ENCODE measurements around the gene NMD3. TPM values are rescaled to one million over a fixed set of nuclear protein-coding genes. Genes with fewer than 3 reads are reported as not detected.

NMD3 gene
- total RNA-seq, 1 experiment from 2014 or later: 90.7 TPM

DNA sequence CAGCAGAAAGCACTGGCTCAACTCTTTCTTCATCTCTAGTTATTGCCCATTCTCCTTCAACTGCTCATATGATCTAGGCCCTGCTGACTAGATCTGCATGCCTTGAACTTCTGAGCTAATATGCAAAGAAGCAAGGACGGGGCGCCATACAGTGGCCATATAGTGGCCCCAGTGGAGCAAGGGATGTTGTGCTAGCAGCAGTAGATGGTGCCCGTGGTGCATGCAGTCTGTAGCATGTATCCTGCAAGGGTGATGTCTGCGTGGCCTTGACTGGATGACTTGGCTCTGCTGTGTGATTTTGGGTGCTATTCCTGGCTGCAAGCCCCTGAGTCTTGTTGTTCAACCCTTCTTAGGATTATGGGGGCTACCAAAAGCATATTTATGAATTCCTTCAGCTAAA is 12.2 kb upstream of the NMD3 start:
- intact Hi-C loops (cut with micrococcal nuclease; ENCODE audit: unreplicated experiment): no loop called here
- no peaks in the 10 kb centered on the region for H3K36me3 Mint-ChIP-seq (ENCODE audit: insufficient read depth, unreplicated experiment)
- no peaks in the 10 kb centered on the region for H3K9me3 Mint-ChIP-seq (ENCODE audit: low read depth, unreplicated experiment)
- no peaks in the 10 kb centered on the region for H3K27me3 Mint-ChIP-seq (ENCODE audit: unreplicated experiment)
- no TSS peak for BruUV-seq (replicated peaks)
- no peak for DNase-seq
- peaks cover 2% of the 10 kb centered on the region for H3K4me1 Mint-ChIP-seq (ENCODE audit: low read depth, unreplicated experiment)
- H3K4me3 Mint-ChIP-seq (ENCODE audit: low read depth, unreplicated experiment): no peak overlapping the region
- CTCF ChIA-PET: no interaction called here
- no peak overlapping the region for H3K27ac Mint-ChIP-seq (ENCODE audit: unreplicated experiment)
- TF ChIP-seq, protein P1, sequence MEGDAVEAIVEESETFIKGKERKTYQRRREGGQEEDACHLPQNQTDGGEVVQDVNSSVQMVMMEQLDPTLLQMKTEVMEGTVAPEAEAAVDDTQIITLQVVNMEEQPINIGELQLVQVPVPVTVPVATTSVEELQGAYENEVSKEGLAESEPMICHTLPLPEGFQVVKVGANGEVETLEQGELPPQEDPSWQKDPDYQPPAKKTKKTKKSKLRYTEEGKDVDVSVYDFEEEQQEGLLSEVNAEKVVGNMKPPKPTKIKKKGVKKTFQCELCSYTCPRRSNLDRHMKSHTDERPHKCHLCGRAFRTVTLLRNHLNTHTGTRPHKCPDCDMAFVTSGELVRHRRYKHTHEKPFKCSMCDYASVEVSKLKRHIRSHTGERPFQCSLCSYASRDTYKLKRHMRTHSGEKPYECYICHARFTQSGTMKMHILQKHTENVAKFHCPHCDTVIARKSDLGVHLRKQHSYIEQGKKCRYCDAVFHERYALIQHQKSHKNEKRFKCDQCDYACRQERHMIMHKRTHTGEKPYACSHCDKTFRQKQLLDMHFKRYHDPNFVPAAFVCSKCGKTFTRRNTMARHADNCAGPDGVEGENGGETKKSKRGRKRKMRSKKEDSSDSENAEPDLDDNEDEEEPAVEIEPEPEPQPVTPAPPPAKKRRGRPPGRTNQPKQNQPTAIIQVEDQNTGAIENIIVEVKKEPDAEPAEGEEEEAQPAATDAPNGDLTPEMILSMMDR (IDR thresholded peaks at IDR 0.05; ENCODE audit: unreplicated experiment): no peak

DNA sequence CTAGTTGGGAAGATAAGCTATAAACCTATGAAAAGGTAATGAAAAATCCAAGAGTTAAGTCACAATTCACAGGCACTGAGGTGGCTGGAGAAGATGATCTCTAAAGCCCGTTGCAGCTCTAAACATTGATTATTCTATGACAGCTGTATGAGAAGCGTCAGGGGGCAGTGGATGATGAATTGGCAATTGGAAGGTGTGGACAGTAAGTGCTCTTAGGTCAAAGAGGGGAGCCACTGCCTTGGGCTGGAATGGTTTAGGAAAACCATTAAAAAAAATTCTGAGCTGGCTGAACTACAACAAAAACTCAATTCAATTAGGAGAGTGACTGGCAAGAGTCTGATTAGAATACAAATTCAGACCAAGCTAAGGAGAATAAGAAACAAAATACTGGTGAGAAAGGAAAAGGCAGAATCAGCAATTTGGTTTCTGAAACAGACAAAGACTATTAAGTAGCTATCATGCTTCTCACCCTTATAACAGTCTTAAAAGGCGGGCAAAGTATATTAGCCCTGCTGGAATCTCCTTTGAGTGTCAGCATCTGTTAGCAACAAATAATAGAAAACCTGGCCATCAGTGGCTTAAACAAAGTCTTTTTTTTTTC is 8.8 kb upstream of the NMD3 start:
- no peaks in the 10 kb centered on the region for H3K9me3 Mint-ChIP-seq (ENCODE audit: low read depth, unreplicated experiment)
- H3K4me1 Mint-ChIP-seq (ENCODE audit: low read depth, unreplicated experiment): no peaks in the 10 kb centered on the region
- no TSS peak for BruUV-seq (replicated peaks)
- H3K27ac Mint-ChIP-seq (ENCODE audit: unreplicated experiment): no peak overlapping the region
- DNase-seq: no peak
- no peaks in the 10 kb centered on the region for H3K36me3 Mint-ChIP-seq (ENCODE audit: insufficient read depth, unreplicated experiment)
- H3K4me3 Mint-ChIP-seq (ENCODE audit: low read depth, unreplicated experiment): no peak overlapping the region
- intact Hi-C loops (cut with micrococcal nuclease; ENCODE audit: unreplicated experiment): no loop called here
- CTCF ChIA-PET: interaction anchor here (0.5 to 0.6 kb wide), 2 partner anchors 14 to 19 kb away, joined by 3 to 6 read pairs; no protein-coding TSS in a partner anchor
- H3K27me3 Mint-ChIP-seq (ENCODE audit: unreplicated experiment): no peaks in the 10 kb centered on the region
- TF ChIP-seq, protein P1 (IDR thresholded peaks at IDR 0.05; ENCODE audit: unreplicated experiment): no peak

DNA sequence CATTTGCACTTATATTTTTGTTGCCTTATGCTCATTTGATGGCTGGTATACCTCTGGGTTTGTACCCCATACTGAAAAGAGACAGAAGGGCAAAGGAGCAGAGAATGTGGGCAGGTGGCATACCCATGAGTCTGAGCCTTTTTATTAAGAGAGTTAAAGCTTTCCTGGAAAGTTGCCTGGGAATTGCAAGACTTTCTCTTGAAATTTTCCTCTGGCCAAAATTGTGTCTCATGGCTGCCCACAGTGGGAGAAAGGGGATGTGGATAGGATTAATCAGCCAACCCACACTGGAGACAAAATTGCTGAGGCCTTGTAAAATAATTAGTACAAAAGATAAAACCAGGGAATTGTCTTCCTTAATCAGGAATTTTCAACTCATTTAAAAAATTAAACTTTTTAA is 8.2 kb upstream of the NMD3 start:
- Mint-ChIP-seq H3K36me3 (ENCODE audit: insufficient read depth, unreplicated experiment) (no peaks in the 10 kb centered on the region), H3K27me3 (ENCODE audit: unreplicated experiment) (no peaks in the 10 kb centered on the region), H3K9me3 (ENCODE audit: low read depth, unreplicated experiment) (no peaks in the 10 kb centered on the region), H3K27ac (ENCODE audit: unreplicated experiment) (no peak overlapping the region), H3K4me3 (ENCODE audit: low read depth, unreplicated experiment) (no peak overlapping the region), H3K4me1 (ENCODE audit: low read depth, unreplicated experiment) (no peaks in the 10 kb centered on the region)
- TF ChIP-seq, protein P1 (IDR thresholded peaks at IDR 0.05; ENCODE audit: unreplicated experiment): no peak
- CTCF ChIA-PET: no interaction called here
- BruUV-seq (replicated peaks): no TSS peak
- intact Hi-C loops (cut with micrococcal nuclease; ENCODE audit: unreplicated experiment): no loop called here
- DNase-seq: no peak

DNA sequence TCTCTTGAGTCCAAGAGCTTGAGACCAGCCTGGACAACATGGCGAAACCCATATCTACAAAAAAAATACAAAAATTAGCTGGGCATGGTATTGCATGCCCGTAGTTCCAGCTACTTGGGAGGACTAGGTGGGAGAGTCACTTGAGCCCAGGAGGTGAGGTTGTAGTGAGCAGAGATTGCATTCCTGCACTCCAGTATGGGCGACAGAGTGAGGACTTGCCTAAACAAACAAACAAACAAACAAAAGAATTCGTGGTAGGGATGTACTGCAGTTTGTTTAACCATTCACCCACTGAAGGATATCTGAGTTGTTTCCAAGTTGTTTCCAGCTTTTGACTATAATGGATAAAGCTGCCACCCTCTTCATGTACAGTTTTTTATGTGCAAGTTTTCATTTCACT is 7.5 kb upstream of the NMD3 start:
- intact Hi-C loops (cut with micrococcal nuclease; ENCODE audit: unreplicated experiment): no loop called here
- no peaks in the 10 kb centered on the region for H3K9me3 Mint-ChIP-seq (ENCODE audit: low read depth, unreplicated experiment)
- CTCF ChIA-PET: no interaction called here
- H3K27ac Mint-ChIP-seq (ENCODE audit: unreplicated experiment): no peak overlapping the region
- H3K36me3 Mint-ChIP-seq (ENCODE audit: insufficient read depth, unreplicated experiment): no peaks in the 10 kb centered on the region
- no peak for DNase-seq
- H3K4me1 Mint-ChIP-seq (ENCODE audit: low read depth, unreplicated experiment): no peaks in the 10 kb centered on the region
- H3K27me3 Mint-ChIP-seq (ENCODE audit: unreplicated experiment): no peaks in the 10 kb centered on the region
- BruUV-seq (replicated peaks): no TSS peak
- TF ChIP-seq, protein P1 (IDR thresholded peaks at IDR 0.05; ENCODE audit: unreplicated experiment): no peak
- H3K4me3 Mint-ChIP-seq (ENCODE audit: low read depth, unreplicated experiment): no peak overlapping the region

Data from Calu3 (cell line).